IPS-18a (cell line): ENCODE data around the gene RBM38.

Experiments
- H3K27ac ChIP-seq: one replicate; pipeline ENCODE4 v1.5.1; 2013; ENCODE audit warnings: low read length
- H3K27me3 ChIP-seq: one replicate; pipeline ENCODE4 v1.6.1; 2013; ENCODE audit warnings: mild to moderate bottlenecking, low read length; ENCODE audit not compliant: control insufficient read depth, insufficient read depth
- H3K36me3 ChIP-seq: one replicate; pipeline ENCODE4 v1.6.1; 2013; ENCODE audit warnings: low read depth, low read length; ENCODE audit not compliant: control insufficient read depth
- H3K4me1 ChIP-seq: one replicate; pipeline ENCODE4 v1.6.1; 2013; ENCODE audit warnings: low read depth, low read length; ENCODE audit not compliant: control insufficient read depth
- H3K4me3 ChIP-seq: one replicate; pipeline ENCODE4 v1.5.1; 2013; ENCODE audit warnings: low read length
- H3K9ac ChIP-seq: one replicate; pipeline ENCODE4 v1.6.1; 2013; ENCODE audit warnings: mild to moderate bottlenecking, low read length, moderate library complexity
- H3K9me3 ChIP-seq: one replicate; pipeline ENCODE4 v1.6.1; 2013; ENCODE audit warnings: low read depth, low read length; ENCODE audit not compliant: control insufficient read depth

The RBM38 gene

GRCh38 chr20:57409316-57409671 lies 18.1 kb downstream of the RBM38 start:
- H3K9ac ChIP-seq: no peak overlapping the region

GRCh38 chr20:57409672-57410397 lies 18.6 kb downstream of the RBM38 start:
- no peaks in the 10 kb centered on the region for H3K9me3 ChIP-seq
- no peak overlapping the region for H3K9ac ChIP-seq
- peaks cover 33% of the 10 kb centered on the region for H3K36me3 ChIP-seq
- H3K27ac ChIP-seq: no peak overlapping the region
- no peak overlapping the region for H3K4me3 ChIP-seq
- H3K4me1 ChIP-seq: no peaks in the 10 kb centered on the region
- H3K27me3 ChIP-seq: no peaks in the 10 kb centered on the region

More at GRCh38 chr20:57409316-57409671, 18.1 kb downstream of the RBM38 start:
- no peaks in the 10 kb centered on the region for H3K27me3 ChIP-seq
- H3K36me3 ChIP-seq: peaks cover 33% of the 10 kb centered on the region
- H3K4me3 ChIP-seq: no peak overlapping the region
- H3K27ac ChIP-seq: no peak overlapping the region
- H3K9me3 ChIP-seq: no peaks in the 10 kb centered on the region
- H3K4me1 ChIP-seq: no peaks in the 10 kb centered on the region

GRCh38 chr20:57410398-57410920 lies 19.3 kb downstream of the RBM38 start:
- Histone ChIP-seq H3K4me1 (no peaks in the 10 kb centered on the region), H3K27me3 (no peaks in the 10 kb centered on the region), H3K9me3 (no peaks in the 10 kb centered on the region), H3K27ac (no peak overlapping the region), H3K4me3 (no peak overlapping the region), H3K9ac (no peak overlapping the region), H3K36me3 (peaks cover 33% of the 10 kb centered on the region)

GRCh38 chr20:57410924-57411323 lies 19.7 kb downstream of the RBM38 start:
- Histone ChIP-seq H3K9ac (no peak overlapping the region), H3K27me3 (no peaks in the 10 kb centered on the region), H3K27ac (no peak overlapping the region), H3K4me3 (no peak overlapping the region), H3K4me1 (no peaks in the 10 kb centered on the region), H3K36me3 (peaks cover 30% of the 10 kb centered on the region), H3K9me3 (no peaks in the 10 kb centered on the region)

GRCh38 chr20:57411406-57412283 lies 20.4 kb downstream of the RBM38 start:
- H3K4me1 ChIP-seq: no peaks in the 10 kb centered on the region
- H3K9me3 ChIP-seq: no peaks in the 10 kb centered on the region
- H3K4me3 ChIP-seq: no peak overlapping the region
- H3K27ac ChIP-seq: no peak overlapping the region
- H3K27me3 ChIP-seq: no peaks in the 10 kb centered on the region
- peaks cover 25% of the 10 kb centered on the region for H3K36me3 ChIP-seq
- H3K9ac ChIP-seq: no peak overlapping the region

- Histone ChIP-seq H3K9ac (no peak overlapping the region), H3K27ac (no peak overlapping the region), H3K9me3 (no peaks in the 10 kb centered on the region), H3K36me3 (peaks cover 18% of the 10 kb centered on the region), H3K27me3 (no peaks in the 10 kb centered on the region), H3K4me3 (no peak overlapping the region), H3K4me1 (no peaks in the 10 kb centered on the region)
Measured at GRCh38 chr20:57412347-57413029, 21.3 kb downstream of the RBM38 start.

- Histone ChIP-seq H3K36me3 (peaks cover 3% of the 10 kb centered on the region), H3K4me3 (no peak overlapping the region), H3K4me1 (no peaks in the 10 kb centered on the region), H3K27ac (no peak overlapping the region), H3K27me3 (no peaks in the 10 kb centered on the region), H3K9me3 (no peaks in the 10 kb centered on the region), H3K9ac (no peak overlapping the region)
Measured at GRCh38 chr20:57413986-57414385, 22.8 kb downstream of the RBM38 start.

GRCh38 chr20:57414867-57415592 lies 23.8 kb downstream of the RBM38 start:
- Histone ChIP-seq H3K27me3 (no peaks in the 10 kb centered on the region), H3K36me3 (no peaks in the 10 kb centered on the region), H3K4me3 (no peak overlapping the region), H3K9me3 (no peaks in the 10 kb centered on the region), H3K27ac (no peak overlapping the region), H3K4me1 (no peaks in the 10 kb centered on the region), H3K9ac (no peak overlapping the region)

- no peaks in the 10 kb centered on the region for H3K36me3 ChIP-seq
- H3K9me3 ChIP-seq: no peaks in the 10 kb centered on the region
- no peak overlapping the region for H3K9ac ChIP-seq
- no peak overlapping the region for H3K4me3 ChIP-seq
- no peaks in the 10 kb centered on the region for H3K4me1 ChIP-seq
- no peaks in the 10 kb centered on the region for H3K27me3 ChIP-seq
- H3K27ac ChIP-seq: no peak overlapping the region
Measured at GRCh38 chr20:57415771-57416170, 24.6 kb downstream of the RBM38 start.

- Histone ChIP-seq H3K9ac (no peak overlapping the region), H3K27me3 (no peaks in the 10 kb centered on the region), H3K4me3 (no peak overlapping the region), H3K36me3 (no peaks in the 10 kb centered on the region), H3K9me3 (no peaks in the 10 kb centered on the region), H3K27ac (no peak overlapping the region), H3K4me1 (no peaks in the 10 kb centered on the region)
Measured at GRCh38 chr20:57416296-57417022, 25.3 kb downstream of the RBM38 start.
